HPDE6-E6E7 (cell line): Measurements from ENCODE around the gene TERT.
"Not testable (repeated sequence)": the region's sequence is repeated elsewhere in the genome, so short reads cannot be mapped to it uniquely, and the experiment has no call there.

Source experiments
- DNase-seq: peaks from one replicate; pipeline ENCODE4 v3.0.0; 2011; ENCODE audit warnings: missing footprints; ENCODE audit errors: extremely low spot score

Gene TERT

DNA sequence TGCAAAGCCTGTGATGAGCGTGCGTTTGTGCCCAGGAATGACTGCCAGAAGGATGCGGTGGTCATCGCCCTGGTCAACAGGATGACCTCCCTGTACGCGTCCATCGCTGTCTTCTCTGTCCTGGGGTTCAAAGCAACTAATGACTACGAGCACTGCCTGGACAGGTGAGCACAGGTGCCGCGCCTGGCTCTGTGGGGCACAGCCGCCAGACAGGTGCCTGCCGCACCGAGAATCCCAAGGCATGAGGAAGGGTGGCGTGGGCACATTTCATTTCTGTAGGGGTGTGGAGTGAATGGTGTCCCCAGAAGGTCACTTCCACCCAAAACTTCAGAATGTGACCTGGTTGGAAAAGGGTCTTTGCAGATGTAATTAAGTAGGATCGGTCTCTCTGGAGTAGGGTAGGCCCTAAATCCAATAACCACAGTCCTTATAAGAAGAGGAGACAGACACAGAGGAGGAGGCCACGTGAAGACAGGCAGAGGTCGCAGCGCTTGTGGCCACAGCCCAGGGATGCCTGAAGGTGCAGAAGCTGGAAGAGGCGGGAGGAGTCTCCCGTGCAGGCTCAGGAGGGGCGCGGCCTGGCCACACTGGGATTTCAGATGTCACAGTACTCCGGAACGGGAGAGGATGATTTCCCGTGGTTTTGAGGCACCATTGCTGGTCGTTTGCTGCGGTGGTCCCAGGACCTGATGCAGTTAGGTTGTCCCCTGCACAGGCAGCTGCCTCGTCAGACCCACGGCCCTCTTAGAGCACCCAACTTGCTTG lies 54.2 kb downstream of the TERT start:
- no peak for DNase-seq

DNA sequence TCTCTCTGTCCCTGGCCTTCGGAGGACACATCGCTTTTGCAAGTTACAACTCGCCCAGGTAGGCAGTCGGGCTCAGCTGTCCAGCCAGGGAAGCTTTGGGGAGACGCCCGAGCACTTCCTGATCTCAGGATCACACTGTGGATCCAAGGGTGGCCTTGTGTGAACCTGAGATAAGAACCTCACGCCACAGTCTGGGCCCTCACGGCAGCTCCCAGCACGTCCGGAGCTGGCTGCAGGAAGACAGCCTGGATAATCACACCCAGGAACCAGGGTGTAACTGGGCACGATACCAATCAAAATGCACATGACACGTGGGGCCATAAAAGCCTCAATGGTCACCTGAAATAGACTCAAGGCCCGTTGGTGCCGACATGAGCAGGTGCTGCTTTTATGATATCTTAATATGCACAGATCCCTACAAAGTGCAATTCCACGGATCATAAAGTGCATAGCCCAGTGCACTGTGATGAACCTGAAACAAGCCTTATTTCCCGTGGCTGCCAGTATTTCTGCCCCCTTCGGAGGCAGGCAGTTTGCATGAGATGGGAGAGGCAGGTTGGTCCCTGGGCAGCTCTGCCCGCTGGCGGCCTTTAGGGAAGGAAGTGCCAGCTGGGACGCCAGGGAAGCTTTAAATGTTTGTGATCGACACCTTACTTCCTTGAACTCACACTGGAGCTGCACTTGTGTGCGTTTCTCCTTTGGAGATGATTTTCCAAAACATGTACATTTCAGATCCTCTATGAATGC lies 55.2 kb downstream of the TERT start:
- DNase-seq: peak; percentile 32

DNA sequence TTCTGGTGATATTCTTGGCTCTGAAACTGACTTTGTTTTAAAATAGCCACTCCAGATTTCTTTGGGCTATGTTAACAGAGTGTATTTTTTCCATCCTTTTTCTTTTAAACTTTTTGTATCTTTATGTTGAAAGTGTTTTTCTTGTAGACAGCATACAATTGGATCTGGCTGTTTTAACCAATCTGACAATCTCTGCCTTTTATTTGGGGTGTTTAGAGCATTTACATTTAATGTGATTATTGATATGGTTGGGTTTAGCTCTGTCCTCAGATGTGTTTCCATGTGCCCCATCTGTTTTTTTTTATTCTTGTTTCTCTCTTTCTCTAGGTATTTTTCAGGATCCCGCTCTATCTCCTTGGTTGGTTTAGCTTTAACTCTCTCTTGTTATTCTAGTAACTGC lies 59.0 kb downstream of the TERT start:
- DNase-seq: no peak

DNA sequence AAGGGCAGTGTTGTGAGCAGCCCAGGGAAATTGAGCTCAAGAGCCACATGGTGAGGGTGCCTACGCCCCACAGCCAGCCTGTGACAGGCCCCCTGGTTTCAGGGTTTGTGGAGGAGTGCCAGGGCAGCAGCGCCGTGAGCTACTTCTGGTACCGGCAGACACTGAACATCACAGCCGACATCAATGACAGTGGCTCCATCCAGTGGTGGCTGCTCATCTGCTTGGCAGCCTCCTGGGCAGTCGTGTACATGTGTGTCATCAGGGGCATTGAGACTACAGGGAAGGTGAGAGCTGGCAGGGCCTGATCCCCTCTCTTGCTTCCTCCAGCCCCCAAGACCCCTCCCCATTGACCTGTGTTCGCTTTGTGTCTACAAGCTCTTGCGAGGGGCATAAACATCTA lies 59.5 kb downstream of the TERT start:
- DNase-seq: no peak

DNA sequence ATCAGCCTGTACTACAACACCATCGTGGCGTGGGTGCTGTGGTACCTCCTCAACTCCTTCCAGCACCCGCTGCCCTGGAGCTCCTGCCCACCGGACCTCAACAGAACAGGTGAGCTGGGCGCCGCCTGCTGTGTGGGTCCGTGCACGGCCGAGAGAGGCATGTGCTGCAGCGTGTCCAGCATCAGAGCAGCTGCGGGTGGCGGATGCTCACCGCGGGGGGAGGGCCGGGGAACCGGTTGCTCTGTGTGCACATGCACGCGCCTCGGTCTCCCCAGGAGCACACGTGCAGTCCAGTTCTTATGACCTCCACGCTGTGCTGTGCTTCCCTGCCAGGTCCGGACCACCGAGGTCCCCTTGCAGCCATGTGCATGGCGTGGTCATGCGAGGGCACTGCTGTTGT lies 62.1 kb downstream of the TERT start:
- no peak for DNase-seq

DNA sequence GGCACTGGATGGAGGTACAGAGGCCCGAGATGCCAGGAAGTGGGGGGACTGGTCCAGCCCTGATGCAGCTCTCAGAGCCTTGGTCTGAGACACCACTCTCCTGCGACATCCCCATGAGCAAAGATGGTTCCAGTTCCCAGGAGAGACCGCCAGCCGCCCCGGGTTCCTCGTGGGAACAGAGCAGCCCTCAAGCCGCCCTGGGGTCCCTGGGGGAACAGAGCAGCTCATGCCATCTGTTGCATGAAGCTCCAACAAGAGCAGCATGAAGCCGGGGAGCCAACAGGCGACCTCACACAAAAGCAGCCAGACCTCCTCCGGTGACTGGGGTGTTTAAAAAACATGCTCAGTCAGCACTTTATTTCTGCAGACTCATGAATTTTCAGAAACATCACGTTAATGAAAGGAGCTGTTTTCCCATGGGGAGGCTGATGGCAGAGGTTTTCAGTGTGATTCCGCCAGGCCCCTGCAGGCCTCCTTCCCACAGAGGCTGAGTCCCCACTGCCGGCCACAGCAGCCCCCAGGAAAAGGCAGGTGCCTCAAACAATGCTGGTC lies 63.4 kb downstream of the TERT start:
- DNase-seq: no peak

DNA sequence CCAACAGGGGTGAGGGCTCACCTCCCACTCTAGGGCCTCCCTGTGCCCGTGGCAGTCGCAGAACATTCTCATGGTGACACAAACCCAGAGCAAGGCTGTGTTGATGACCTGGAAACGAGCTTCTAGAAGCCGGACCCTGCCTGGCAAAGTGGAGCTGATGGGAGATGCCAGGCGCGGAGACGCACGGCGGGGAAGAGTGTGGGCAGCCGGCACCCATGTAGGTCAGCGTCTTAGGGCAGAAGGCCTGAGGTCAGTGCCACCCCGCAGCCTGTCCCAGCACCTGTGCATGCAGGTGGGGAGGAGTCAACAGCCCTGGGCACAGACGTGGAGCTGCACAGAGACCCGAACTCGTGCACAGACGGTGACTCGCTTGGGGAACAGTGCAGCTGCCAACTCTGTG lies 64.3 kb downstream of the TERT start:
- no peak for DNase-seq

DNA sequence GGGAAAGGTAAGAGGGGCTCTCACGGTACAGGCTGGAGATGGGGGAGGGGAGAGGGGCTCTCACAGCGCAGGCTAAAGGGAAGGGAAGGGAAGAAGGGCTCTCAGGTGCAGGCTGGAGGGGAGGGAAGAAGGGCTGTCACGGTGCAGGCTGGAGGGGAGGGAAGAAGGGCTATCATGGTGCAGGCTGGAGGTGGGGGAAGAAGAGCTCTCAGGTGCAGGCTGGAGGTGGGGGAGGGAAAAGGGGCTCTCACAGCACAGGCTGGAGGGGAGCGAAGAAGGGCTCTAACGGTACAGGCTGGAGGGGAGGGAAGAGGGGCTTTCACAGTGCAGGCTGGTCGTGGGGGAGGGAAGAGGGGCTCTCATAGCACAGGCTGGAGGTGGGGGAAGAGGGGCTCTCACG lies 65.0 kb downstream of the TERT start:
- DNase-seq: no peak

DNA sequence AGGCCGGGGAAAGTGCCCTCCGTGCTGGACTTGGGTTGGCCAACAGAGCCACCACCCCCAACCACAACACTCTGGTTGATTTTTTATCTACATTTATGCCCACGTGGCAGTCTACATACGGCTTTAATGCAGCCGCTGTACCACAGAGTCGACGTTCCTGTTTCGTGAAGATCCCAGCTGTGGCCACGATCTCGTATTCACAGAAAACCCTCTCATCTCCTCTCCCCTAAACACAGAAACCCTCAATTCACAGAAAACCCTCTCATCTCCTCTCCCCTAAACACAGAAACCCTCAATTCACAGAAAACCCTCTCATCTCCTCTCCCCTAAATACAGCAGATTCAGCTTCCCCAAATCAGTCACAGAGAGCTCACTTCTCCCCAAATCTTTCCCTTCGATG lies 65.8 kb downstream of the TERT start:
- not testable (repeated sequence) for DNase-seq

DNA sequence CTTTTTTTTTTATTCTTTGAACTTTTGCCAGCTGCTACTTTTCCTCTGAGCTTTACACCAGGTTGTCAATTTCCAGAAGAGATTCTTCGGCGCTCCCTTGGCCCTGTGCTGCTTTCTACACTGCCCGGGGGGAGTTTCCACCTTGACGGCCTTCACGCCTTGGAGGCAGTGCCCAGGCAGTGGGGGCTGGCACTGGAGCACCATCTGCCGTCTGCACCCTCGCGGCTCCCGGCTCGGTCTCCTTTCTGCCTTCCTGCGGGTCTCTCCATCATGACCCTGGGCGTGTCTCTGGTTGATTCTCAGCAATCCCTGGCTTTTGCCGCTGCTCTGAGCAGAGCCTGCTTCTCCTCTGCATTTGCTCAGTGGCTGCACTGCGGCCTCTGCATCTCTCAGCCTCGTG lies 66.7 kb downstream of the TERT start:
- DNase-seq: no peak

DNA sequence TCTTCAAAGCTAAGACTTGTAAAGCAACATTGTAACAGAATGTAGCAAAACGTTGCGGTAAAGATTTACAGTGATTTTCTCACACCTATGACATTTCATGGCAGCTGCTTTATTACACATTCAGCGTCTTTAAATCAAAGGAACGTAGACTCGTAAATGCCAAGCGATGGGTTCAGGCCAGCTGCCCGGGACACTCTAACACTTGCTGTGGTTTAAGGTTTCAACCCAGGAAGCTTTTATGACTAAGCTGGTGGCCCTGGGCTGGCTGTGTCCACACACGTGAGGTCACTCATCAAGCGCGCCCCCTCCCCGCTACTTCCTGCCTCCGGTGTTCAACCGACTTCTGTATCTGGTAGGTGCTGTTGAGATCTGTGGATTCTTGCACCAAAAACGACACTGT lies 67.2 kb downstream of the TERT start:
- no peak for DNase-seq

DNA sequence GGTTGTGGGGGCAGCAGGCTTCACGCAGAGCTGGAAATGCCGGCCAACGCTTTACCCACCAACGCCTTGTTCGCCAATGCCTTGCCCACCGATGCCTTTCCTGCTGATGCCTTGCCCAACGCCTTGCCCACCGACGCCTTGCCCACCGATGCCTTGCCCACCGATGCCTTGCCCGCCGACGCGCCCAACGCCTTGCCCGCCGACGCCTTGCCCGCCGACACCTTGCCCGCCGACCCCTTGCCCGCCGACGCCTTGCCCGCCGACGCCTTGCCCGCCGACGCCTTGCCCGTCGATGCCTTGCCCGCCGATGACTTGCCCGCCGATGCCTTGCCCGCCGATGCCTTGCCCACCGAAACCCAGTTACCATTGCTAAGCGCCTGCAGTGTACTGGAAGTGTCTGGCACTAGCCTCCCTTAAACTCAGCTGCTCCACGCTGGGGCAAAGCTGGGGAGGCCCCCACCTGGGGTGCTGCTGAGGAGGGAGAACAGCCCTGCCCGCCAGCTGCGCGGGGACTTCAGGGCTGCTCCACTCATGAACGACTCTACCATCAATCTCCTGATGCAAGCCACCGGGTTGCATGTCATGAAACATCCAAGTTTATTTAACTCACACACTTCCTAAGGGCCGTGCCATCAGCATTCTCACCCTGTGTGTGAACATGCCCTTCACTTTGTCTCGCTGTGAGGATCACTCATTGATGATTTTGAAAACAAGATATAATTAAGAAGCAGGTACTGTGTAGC lies 67.9 kb downstream of the TERT start:
- no peak for DNase-seq

DNA sequence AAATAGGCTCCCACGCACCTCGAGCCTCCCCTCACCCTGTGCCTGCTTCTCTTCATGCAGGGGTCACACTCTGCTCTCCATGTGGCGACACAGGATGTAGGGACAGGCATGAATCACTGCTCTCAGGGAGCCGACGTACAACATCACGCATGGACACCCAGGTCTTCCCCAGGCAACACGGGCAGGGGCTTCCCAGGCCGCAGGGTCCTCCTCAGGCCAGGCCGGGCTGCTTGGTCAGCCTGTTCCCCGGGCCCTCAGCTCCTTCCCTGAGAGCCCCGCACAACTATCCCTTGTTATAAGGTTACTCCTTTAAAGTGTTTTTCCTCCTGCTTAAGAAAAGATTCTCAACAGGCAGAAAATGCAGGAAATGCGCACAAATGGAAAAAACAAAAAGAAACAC lies 68.6 kb downstream of the TERT start:
- DNase-seq: no peak

DNA sequence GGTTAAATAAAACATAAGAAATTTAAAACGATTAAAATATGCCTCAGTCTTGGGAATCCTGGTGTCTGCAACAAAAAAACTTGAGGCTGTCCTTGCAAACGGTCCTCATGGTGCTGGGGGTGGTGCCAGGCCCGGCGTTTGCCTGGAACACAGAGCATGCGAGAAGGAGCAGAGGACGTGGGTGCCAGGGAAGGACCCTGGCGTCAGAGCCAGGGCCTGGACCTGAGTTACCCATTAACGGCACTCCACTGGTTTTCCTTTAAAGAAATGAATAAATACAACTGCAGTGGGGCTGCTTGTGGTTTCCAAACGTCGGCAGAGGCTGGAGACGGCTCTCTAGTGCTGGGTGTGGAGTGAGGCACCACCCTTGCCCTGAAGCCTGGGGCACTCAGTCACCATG lies 69.8 kb downstream of the TERT start, which contains the start of gene SLC6A18:
Gene SLC6A18, plus strand, starts transcription at position 301 of the 400 bp plus-strand sequence. Its CDS starts 97 bp downstream, at position 398.
- DNase-seq: no peak

DNA sequence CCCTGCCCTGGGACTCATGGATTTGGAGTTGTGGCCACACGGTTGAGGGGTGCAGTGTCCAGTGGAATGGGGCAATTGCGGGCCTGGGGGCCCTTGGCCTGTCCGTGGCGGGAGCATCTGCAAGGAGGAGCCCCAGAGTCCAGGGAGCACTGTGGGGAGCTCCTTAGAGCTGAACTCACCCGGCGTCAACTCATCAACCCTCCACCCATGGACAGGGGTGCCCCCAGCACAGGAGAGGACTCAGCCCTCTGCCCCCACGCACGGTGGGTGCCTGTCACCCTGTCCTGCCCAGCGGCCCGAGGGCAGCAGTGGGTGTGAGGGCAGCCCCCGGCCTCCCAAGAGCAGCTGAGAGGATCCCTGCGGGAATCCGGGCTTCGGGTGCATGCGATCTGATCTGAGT lies 70.2 kb downstream of the TERT start:
- no peak for DNase-seq

DNA sequence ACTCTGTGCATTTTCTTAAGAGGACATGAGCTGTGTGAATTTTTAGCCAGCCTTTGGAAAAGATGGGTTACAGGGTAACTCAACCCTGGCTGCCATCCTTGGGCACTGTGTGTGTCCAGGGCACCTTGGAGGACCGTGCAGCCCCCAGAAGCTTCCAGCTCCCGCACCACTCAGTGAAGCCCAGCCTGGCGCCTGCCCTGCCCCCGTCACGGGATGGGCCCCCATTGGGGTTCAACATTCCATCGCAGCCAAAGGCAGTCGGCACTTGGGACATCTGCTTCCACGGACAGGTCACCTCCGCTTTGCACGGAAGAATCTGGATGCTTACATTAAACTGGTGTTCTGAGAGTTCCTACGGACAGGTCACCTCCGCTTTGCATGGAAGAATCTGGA lies 71.6 kb downstream of the TERT start:
- no peak for DNase-seq

DNA sequence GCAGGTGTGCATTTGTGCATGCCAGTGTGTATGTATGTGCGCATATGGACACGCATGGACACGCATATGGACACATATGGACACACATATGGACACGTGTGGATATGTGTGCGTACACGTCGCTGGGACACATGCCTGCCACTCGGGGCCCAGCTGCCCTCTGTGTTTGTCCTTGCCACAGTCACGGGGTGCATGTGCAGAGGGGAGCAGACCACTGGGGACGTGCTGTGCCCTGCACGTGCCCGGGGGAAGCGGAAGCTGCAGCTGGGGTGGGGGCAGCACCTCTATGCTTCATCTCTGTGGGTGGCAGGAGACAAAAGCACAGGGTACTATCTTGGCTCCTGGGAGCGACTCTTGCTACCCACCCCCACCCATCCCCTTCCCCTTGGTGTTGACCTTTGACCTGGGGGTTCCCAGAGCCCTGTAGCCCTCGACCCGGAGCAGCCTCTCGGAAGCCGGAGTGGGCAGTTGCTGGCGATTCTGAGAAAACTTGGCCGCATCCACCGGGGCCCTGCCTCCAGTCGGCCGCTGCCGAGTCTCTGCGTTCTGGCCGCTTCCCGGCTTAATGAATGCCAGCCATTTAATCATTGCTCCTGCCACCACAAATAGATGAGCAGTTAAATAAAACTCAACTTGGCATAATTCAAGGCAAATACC lies 72.1 kb downstream of the TERT start:
- no peak for DNase-seq

DNA sequence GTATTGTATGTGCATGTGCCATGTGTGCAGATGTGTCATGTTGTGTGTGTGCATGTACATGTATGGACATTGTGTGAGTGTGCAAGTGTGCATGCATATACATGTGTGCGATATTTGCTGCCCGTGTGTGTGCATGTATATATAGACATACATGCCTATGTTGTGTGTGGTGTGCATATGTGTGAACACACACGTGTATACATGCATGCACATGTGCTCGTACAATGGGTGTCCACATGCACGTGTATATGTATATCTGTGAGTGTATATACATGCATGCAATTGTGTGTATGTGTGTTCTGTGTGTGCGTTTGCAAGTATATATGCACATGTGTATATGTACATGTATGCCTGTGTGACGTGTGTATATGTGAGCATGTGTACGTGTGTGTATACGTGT lies 72.7 kb downstream of the TERT start:
- DNase-seq: no peak

DNA sequence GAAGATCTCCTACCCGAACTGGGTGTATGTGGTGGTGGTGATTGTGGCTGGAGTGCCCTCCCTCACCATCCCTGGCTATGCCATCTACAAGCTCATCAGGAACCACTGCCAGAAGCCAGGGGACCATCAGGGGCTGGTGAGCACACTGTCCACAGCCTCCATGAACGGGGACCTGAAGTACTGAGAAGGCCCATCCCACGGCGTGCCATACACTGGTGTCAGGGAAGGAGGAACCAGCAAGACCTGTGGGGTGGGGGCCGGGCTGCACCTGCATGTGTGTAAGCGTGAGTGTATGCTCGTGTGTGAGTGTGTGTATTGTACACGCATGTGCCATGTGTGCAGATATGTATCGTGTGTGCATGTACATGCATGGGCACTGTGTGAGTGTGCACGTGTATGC lies 73.1 kb downstream of the TERT start:
- no peak for DNase-seq

DNA sequence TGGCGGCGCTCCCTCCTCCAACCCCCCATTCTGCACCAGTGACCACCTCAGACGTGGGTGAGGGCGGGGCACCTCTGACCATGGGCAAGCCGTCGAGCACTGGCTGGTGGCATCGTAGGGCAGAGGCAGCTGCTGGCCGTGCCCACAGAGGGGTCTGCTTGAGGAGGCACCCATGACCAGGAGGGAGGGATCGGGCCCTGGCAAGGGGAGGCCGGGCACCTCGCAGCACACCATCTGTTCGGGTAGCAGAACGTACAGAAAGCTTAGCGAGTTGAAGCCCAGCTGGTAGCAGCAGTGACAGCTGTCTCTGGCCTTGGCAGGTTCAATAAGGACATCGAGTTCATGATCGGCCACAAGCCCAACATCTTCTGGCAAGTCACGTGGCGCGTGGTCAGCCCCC lies 74.0 kb downstream of the TERT start:
- no peak for DNase-seq

DNA sequence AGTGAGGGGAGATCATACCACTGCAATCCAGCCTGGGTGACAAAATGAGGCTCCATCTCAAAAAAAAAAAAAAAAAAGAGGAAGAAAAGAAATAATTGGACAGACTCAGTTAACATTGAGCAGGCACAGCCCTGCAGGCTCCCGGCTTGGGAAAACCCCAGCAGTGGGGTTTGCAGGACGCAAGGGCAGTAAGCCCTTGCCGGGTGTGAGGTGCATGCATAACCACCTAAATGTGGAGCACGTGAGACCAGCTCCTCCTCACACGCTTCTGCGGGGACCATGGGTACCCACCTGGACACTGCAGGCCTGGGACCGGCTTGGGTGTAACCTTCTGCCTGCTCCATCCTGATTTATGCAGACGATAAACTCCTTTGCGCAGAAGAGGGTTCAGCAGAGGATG lies 74.5 kb downstream of the TERT start:
- DNase-seq: no peak

DNA sequence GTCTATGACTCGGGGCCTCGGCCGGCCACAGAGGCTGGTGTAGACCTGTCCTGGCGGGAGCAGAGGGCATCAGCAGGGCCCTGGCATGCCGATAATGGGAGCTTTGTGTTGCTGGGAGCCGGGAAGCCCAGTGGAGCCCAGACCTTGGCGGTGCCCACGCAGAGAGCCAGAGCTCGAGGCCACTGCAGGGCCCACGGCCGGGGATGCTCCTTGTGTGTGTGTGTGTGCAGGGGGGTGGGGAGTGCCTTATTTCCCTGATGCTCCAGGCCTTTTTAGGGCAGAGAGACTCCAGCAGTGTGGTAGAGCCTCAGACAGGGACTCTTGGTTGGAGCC lies 75.1 kb downstream of the TERT start:
- no peak for DNase-seq
